Aorta (tissue), 5 donors: ENCODE data around the gene ANKRD12. TPM values are rescaled to one million over a fixed set of nuclear protein-coding genes. Genes with fewer than 3 reads are reported as not detected.
"Not testable (repeated sequence)": the region's sequence is repeated elsewhere in the genome, so short reads cannot be mapped to it uniquely, and the experiment has no call there.

ENCODE experiments used
- ATAC-seq: fragments of 200-7000 bp; cut with Tn5 transposase; one replicate; pipeline ENCODE4 v1.9.1; 2022; ENCODE audit warnings: moderate library complexity; ENCODE audit not compliant: low FRiP score
- DNase-seq, 2 donors: peaks; one replicate each; pipeline ENCODE4 v3.0.0-alpha.2; 2020
- H3K27ac ChIP-seq, 2 donors: one replicate each; pipeline ENCODE4 v1.5.1; 2013; ENCODE audit warnings: low read length in 2 of 2, mild to moderate bottlenecking in 2 of 2, moderate library complexity in 2 of 2, control low read depth in 1 of 2, inconsistent platforms in 1 of 2, low read depth in 1 of 2
- H3K27me3 ChIP-seq, 2 donors: one replicate each; pipeline ENCODE4 v1.6.1; 2013; ENCODE audit warnings: control low read depth in 1 of 2, low read length in 1 of 2, mild to moderate bottlenecking in 1 of 2, moderate library complexity in 1 of 2; ENCODE audit not compliant: insufficient read depth in 2 of 2, control insufficient read depth in 1 of 2
- H3K36me3 ChIP-seq, 2 donors: one replicate each; pipeline ENCODE4 v1.6.1; 2013; ENCODE audit warnings: control low read depth in 1 of 2, low read length in 1 of 2, mild to moderate bottlenecking in 1 of 2; ENCODE audit not compliant: insufficient read depth in 2 of 2, control insufficient read depth in 1 of 2
- H3K4me1 ChIP-seq, 2 donors: one replicate each; pipeline ENCODE4 v1.6.1; 2013; ENCODE audit warnings: low read length in 2 of 2, control low read depth in 1 of 2, mild to moderate bottlenecking in 1 of 2, moderate library complexity in 1 of 2; ENCODE audit not compliant: insufficient read depth in 2 of 2, control insufficient read depth in 1 of 2
- H3K4me3 ChIP-seq, 2 donors: one replicate each; pipeline ENCODE4 v1.5.1; 2013; ENCODE audit warnings: low read length in 2 of 2, control low read depth in 1 of 2, mild to moderate bottlenecking in 1 of 2
- H3K9me3 ChIP-seq: one replicate; pipeline ENCODE4 v1.6.1; 2013; ENCODE audit warnings: mild to moderate bottlenecking, low read length; ENCODE audit not compliant: control insufficient read depth
- WGBS, 2 donors: extraction: QIAGEN DNeasy Blood & Tissue Kit; methylation state at CpG; one replicate each; pipeline ENCODE4 v1.1.7; 2013; 5-methylcytosine and 5-hydroxymethylcytosine counted together
- intact Hi-C, 2 donors: fragments of 100-400 bp; cut with DNase I; formaldehyde crosslinking; loops; one replicate each; pipeline versions ENCODE4 v1.14.2 to v1.15.0; 2022
- polyA plus RNA-seq, 2 donors: library from polyadenylated mRNA; stranded (reverse); fragments of 200-250 nt; gene quantifications; one replicate each; pipeline ENCODE4 v1.2.3, GENCODE V29; 2013
- total RNA-seq, 2 donors: library from RNA; stranded (reverse); fragmentation: NEBNext Ultra II Directional; extraction: Animal tissue kit (Norgen Biotek cat#: 25700); gene quantifications; one replicate each; pipeline ENCODE4 v1.2.1, GENCODE V29; 2021
- donor health status: healthy with polysubstance abuse.
- donor health status: Bipolar disorder and iron deficiency.
- donor health status: DM: no; HTN: no; CAD: no.
- donor health status: DM: no; HTN: no; CAD: no.
- donor health status: DM: yes; HTN: yes; CAD: no.

ANKRD12 gene
- total and polyA plus RNA-seq, 4 donors, result 7.6 to 112 (median 50.0) TPM

- H3K27ac ChIP-seq, result no peak overlapping the region
- no peaks in the 10 kb centered on the region for H3K4me1 ChIP-seq
- ATAC-seq, result no peak
- peaks cover 0 to 3% of the 10 kb centered on the region in 2 donors for H3K36me3 ChIP-seq
- H3K4me3 ChIP-seq, result no peak overlapping the region
- intact Hi-C loops, result no loop called here
- H3K9me3 ChIP-seq, result peaks cover 3% of the 10 kb centered on the region
- WGBS, 2 donors, result 82 to 89% methylated on average over 2 of the region's 2 CpGs
- DNase-seq, result no peak
- no peaks in the 10 kb centered on the region for H3K27me3 ChIP-seq
These were observed 112.7 kb downstream of the ANKRD12 start for GRCh38 chr18:9249254-9249653.

- ATAC-seq, result no peak
These were observed 122.6 kb downstream of the ANKRD12 start for GRCh38 chr18:9259173-9259572.

GRCh38 chr18:9260388-9261380 is 124.1 kb downstream of the ANKRD12 start:
- intact Hi-C loops, result no loop called here
- no peak for ATAC-seq
- WGBS, 2 donors, result 50 to 70% methylated on average over 4 of the region's 4 CpGs

More at GRCh38 chr18:9259173-9259572, 122.6 kb downstream of the ANKRD12 start:
- WGBS, 2 donors, result 94% methylated on average over 3 of the region's 3 CpGs
- intact Hi-C loops, result no loop called here
- H3K27me3 ChIP-seq, result no peaks in the 10 kb centered on the region
- peaks cover 2% of the 10 kb centered on the region for H3K9me3 ChIP-seq
- H3K36me3 ChIP-seq, result no peaks in the 10 kb centered on the region
- H3K4me1 ChIP-seq, result no peaks in the 10 kb centered on the region
- H3K27ac ChIP-seq, result no peak overlapping the region
- H3K4me3 ChIP-seq, result no peak overlapping the region
- no peak for DNase-seq

GRCh38 chr18:9263264-9263663 is 126.7 kb downstream of the ANKRD12 start:
- ATAC-seq (no peak), DNase-seq (no peak)
- WGBS, 2 donors, result 96 to 100% methylated on average over 1 of the region's 1 CpG
- Histone ChIP-seq H3K4me1 (no peaks in the 10 kb centered on the region), H3K27me3 (no peaks in the 10 kb centered on the region), H3K27ac (no peak overlapping the region), H3K36me3 (peaks cover 0 to 2% of the 10 kb centered on the region in 2 donors), H3K9me3 (peaks cover 2% of the 10 kb centered on the region), H3K4me3 (no peak overlapping the region)
- intact Hi-C loops, result no loop called here

More at GRCh38 chr18:9260388-9261380, 124.1 kb downstream of the ANKRD12 start:
- H3K36me3 ChIP-seq, result peaks cover 0 to 2% of the 10 kb centered on the region in 2 donors
- no peak overlapping the region for H3K27ac ChIP-seq
- DNase-seq, result no peak
- H3K27me3 ChIP-seq, result no peaks in the 10 kb centered on the region
- H3K4me3 ChIP-seq, result no peak overlapping the region
- peaks cover 2% of the 10 kb centered on the region for H3K9me3 ChIP-seq
- no peaks in the 10 kb centered on the region for H3K4me1 ChIP-seq

GRCh38 chr18:9264797-9265196 is 128.2 kb downstream of the ANKRD12 start:
- DNase-seq, ATAC-seq, intact Hi-C loops, H3K4me1 ChIP-seq, H3K27me3 ChIP-seq, H3K4me3 ChIP-seq, H3K27ac ChIP-seq, H3K9me3 ChIP-seq, H3K36me3 ChIP-seq: not testable (repeated sequence)
- 97% methylated on average over 15 of the region's 15 CpGs for WGBS, 2 donors

GRCh38 chr18:9273221-9273620 is 136.6 kb downstream of the ANKRD12 start:
- DNase-seq (no peak), ATAC-seq (no peak)
- Histone ChIP-seq H3K36me3 (peaks cover 0 to 2% of the 10 kb centered on the region in 2 donors), H3K9me3 (no peaks in the 10 kb centered on the region), H3K27me3 (no peaks in the 10 kb centered on the region), H3K4me3 (no peak overlapping the region), H3K27ac (no peak overlapping the region), H3K4me1 (no peaks in the 10 kb centered on the region)
- intact Hi-C loops, result no loop called here
- 97 to 98% methylated on average over 2 of the region's 2 CpGs for WGBS, 2 donors

GRCh38 chr18:9275890-9276289 is 139.3 kb downstream of the ANKRD12 start:
- Histone ChIP-seq H3K27ac (no peak overlapping the region), H3K4me1 (no peaks in the 10 kb centered on the region), H3K4me3 (no peak overlapping the region), H3K27me3 (no peaks in the 10 kb centered on the region), H3K9me3 (no peaks in the 10 kb centered on the region), H3K36me3 (peaks cover 0 to 1% of the 10 kb centered on the region in 2 donors)
- 96 to 97% methylated on average over 1 of the region's 1 CpG for WGBS, 2 donors
- intact Hi-C loops, result no loop called here
- ATAC-seq (no peak), DNase-seq (no peak)

- Histone ChIP-seq H3K27ac (no peak overlapping the region), H3K9me3 (no peaks in the 10 kb centered on the region), H3K36me3 (no peaks in the 10 kb centered on the region), H3K4me1 (no peaks in the 10 kb centered on the region), H3K27me3 (no peaks in the 10 kb centered on the region), H3K4me3 (no peak overlapping the region)
- 97 to 99% methylated on average over 1 of the region's 1 CpG for WGBS, 2 donors
- intact Hi-C loops, result no loop called here
- DNase-seq (no peak), ATAC-seq (no peak)
These were observed 141.4 kb downstream of the ANKRD12 start for GRCh38 chr18:9278028-9278427.

- DNase-seq (no peak), ATAC-seq (no peak)
- no peaks in the 10 kb centered on the region for H3K9me3 ChIP-seq
- H3K27ac ChIP-seq, result no peak overlapping the region
- intact Hi-C loops, result no loop called here
- no peaks in the 10 kb centered on the region for H3K36me3 ChIP-seq
- no peaks in the 10 kb centered on the region for H3K27me3 ChIP-seq
- H3K4me1 ChIP-seq, result no peaks in the 10 kb centered on the region
- WGBS, 2 donors, result 62 to 68% methylated on average over 5 of the region's 5 CpGs
- H3K4me3 ChIP-seq, result no peak overlapping the region
These were observed 144.3 kb downstream of the ANKRD12 start for GRCh38 chr18:9280849-9281248.
